ENCODE measurements around the gene YBX2. TPM values are rescaled to one million over a fixed set of nuclear protein-coding genes. Genes with fewer than 3 reads are reported as not detected.
"Not testable (repeated sequence)": the region's sequence is repeated elsewhere in the genome, so short reads cannot be mapped to it uniquely, and the experiment has no call there.

The YBX2 gene
- 0.56 to 0.57 TPM in 2 of 3 replicates, not detected in the other for total RNA-seq
- long read RNA-seq, result 0 reads

DNA sequence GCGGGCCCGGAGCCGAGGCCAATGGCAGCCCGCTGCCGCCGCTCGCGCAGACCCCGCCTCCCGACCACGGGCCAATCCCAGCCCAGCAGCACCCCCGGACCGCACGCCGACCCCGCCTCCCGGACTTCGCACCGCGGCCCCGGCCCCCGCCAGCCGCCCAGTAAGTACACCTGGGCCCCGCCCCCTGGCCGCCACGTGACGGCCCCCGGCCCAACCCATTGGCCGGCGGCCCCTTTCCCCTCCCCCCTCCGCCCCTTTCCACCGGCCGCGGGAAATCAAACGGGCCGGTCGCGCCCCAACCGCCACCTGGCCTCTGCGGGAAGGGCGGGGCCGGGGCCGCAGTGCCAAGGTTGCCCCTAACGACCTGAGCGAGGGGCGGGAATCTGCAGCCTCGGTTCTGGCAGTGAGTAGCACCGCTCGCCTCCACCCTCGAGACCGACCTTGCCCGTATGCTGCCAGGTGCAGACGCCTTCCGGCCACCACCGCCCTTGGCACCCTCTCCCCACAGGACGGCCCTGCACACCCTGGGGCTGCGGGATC lies at the start of gene YBX2:
Gene YBX2 (minus strand): TSS at position 26 of the 540 bp plus-strand sequence. CDS start 139 bp downstream, outside the sequence.
- Mint-ChIP-seq H3K4me1 (ENCODE audit: low read depth) (peaks cover 22% of the 10 kb centered on the region), H3K36me3 (ENCODE audit: low read depth) (no peaks in the 10 kb centered on the region), H3K9me3 (ENCODE audit: low read depth) (no peaks in the 10 kb centered on the region), H3K27me3 (ENCODE audit: low read depth) (peaks cover 23% of the 10 kb centered on the region), H3K27ac (ENCODE audit: unreplicated experiment) (no peak within 1 kb of the TSS), H3K4me3 (ENCODE audit: unreplicated experiment) (peak within 1 kb of the TSS; percentile 55)
- DNase-seq (ENCODE audit: low spot score), result no peak
- TF ChIP-seq, protein P1, sequence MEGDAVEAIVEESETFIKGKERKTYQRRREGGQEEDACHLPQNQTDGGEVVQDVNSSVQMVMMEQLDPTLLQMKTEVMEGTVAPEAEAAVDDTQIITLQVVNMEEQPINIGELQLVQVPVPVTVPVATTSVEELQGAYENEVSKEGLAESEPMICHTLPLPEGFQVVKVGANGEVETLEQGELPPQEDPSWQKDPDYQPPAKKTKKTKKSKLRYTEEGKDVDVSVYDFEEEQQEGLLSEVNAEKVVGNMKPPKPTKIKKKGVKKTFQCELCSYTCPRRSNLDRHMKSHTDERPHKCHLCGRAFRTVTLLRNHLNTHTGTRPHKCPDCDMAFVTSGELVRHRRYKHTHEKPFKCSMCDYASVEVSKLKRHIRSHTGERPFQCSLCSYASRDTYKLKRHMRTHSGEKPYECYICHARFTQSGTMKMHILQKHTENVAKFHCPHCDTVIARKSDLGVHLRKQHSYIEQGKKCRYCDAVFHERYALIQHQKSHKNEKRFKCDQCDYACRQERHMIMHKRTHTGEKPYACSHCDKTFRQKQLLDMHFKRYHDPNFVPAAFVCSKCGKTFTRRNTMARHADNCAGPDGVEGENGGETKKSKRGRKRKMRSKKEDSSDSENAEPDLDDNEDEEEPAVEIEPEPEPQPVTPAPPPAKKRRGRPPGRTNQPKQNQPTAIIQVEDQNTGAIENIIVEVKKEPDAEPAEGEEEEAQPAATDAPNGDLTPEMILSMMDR (IDR thresholded peaks at IDR 0.05), result no peak

DNA sequence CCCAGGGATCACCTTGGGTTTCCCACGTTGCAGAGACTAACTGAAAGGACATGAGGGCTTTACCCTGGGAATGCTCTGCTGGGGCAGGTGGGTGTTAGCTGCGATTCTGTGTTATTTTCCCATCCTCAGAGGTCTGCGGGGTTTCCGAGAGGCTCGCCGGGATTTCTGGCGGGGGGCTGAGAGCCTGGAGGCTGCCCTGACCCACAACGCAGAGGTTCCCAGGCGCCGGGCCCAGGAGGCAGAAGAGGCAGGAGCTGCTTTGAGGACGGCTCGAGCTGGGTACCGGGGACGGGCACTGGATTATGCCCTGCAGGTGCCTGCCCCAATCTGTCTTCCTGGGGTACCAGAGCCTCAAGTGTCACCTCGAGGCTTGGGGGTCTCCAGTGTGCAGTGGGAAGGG lies 48.8 kb upstream of the YBX2 start:
- DNase-seq (ENCODE audit: low spot score), result no peak
- Mint-ChIP-seq H3K4me1 (ENCODE audit: low read depth) (peaks cover 3% of the 10 kb centered on the region), H3K9me3 (ENCODE audit: low read depth) (no peaks in the 10 kb centered on the region), H3K27me3 (ENCODE audit: low read depth) (peaks cover 4% of the 10 kb centered on the region), H3K4me3 (ENCODE audit: unreplicated experiment) (no peak overlapping the region), H3K36me3 (ENCODE audit: low read depth) (no peaks in the 10 kb centered on the region), H3K27ac (ENCODE audit: unreplicated experiment) (no peak overlapping the region)
- TF ChIP-seq, protein P1 (IDR thresholded peaks at IDR 0.05), result no peak

DNA sequence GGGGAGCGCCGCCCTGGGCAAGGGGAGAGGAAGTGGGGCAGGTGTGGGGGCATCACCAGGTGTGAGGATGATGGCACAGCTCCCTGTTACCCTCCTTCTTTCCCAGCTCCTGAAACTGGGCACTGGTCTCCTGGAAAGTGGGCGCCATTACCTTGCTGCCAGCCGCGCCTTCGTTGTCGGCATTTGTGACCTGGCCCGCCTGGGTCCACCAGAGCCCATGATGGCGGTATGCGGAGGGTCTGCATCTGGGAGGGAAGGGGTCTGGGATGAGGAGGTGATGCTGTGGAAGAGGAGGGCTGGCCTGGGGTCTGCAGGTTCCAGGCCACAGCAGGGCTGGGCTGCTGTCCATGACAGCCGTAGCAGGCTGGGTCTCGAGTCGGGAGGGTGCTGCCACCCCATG lies 47.4 kb upstream of the YBX2 start:
- no peak overlapping the region for H3K27ac Mint-ChIP-seq (ENCODE audit: unreplicated experiment)
- H3K36me3 Mint-ChIP-seq (ENCODE audit: low read depth), result no peaks in the 10 kb centered on the region
- H3K4me1 Mint-ChIP-seq (ENCODE audit: low read depth), result no peaks in the 10 kb centered on the region
- no peak for DNase-seq (ENCODE audit: low spot score)
- H3K9me3 Mint-ChIP-seq (ENCODE audit: low read depth), result no peaks in the 10 kb centered on the region
- H3K4me3 Mint-ChIP-seq (ENCODE audit: unreplicated experiment), result no peak overlapping the region
- H3K27me3 Mint-ChIP-seq (ENCODE audit: low read depth), result peaks cover 7% of the 10 kb centered on the region
- TF ChIP-seq, protein P1 (IDR thresholded peaks at IDR 0.05), result no peak

DNA sequence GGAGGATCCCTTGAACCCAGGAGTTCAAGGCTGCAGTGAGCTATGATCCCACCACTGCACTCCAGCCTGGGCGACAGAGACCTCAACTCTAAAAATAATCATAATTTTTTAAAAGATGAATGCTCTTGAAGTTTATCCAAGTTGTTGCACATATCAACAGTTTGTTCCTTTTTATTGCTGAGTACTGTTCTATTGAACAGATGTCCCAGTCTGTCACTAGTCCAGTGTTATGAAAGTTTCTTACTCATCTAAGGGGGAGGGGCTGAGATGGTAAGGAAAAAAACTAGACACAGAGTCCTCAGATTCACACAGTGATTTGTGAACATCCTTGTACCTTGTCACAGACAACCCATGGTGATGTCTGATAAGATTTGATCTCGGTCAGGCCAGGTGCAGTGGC lies 45.7 kb upstream of the YBX2 start:
- no peak for DNase-seq (ENCODE audit: low spot score)
- no peak overlapping the region for H3K4me3 Mint-ChIP-seq (ENCODE audit: unreplicated experiment)
- H3K27me3 Mint-ChIP-seq (ENCODE audit: low read depth), result peaks cover 8% of the 10 kb centered on the region
- no peaks in the 10 kb centered on the region for H3K36me3 Mint-ChIP-seq (ENCODE audit: low read depth)
- H3K27ac Mint-ChIP-seq (ENCODE audit: unreplicated experiment), result no peak overlapping the region
- H3K9me3 Mint-ChIP-seq (ENCODE audit: low read depth), result no peaks in the 10 kb centered on the region
- no peaks in the 10 kb centered on the region for H3K4me1 Mint-ChIP-seq (ENCODE audit: low read depth)
- TF ChIP-seq, protein P1 (IDR thresholded peaks at IDR 0.05), result no peak

DNA sequence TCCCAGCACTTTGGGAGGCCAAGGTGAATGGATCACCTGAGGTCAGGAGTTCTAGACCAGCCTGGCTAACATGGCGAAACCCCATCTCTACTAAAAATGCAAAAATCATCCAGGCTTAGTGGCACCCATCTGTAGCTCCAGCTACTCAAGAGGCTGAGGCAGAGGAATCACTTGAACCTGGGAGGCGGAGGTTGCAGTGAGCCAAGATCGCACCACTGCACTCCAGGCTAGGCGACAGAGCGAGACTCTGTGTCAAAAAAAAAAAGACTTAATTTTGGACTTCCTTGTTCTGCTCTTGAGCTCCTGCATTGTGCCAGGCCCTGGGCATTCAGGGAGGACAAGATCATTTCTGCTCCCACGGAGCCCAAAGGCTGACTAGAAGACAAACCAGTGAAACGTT lies 43.2 kb upstream of the YBX2 start:
- H3K4me1 Mint-ChIP-seq (ENCODE audit: low read depth); H3K27ac Mint-ChIP-seq (ENCODE audit: unreplicated experiment); H3K9me3 Mint-ChIP-seq (ENCODE audit: low read depth); H3K36me3 Mint-ChIP-seq (ENCODE audit: low read depth); DNase-seq (ENCODE audit: low spot score); H3K4me3 Mint-ChIP-seq (ENCODE audit: unreplicated experiment); H3K27me3 Mint-ChIP-seq (ENCODE audit: low read depth): not testable (repeated sequence)
